K562 (cell line): ENCODE results near the gene KCNB1. TPM values are rescaled to one million over a fixed set of nuclear protein-coding genes. Genes with fewer than 3 reads are reported as not detected.

Source experiments
- ATAC-seq: fragments of 200-7000 bp; cut with Tn5 transposase; 3 replicates; pipeline ENCODE4 v1.9.1; 2020; ENCODE audit warnings: moderate library complexity
- BruUV-seq: library from RNA; stranded (reverse); fragments of 400-500 nt; replicated peaks from 2 replicates; lab custom pipeline; 2021; lab: Mats Ljungman, UMichigan
- CTCF ChIA-PET: fragments of 300-600 bp; formaldehyde crosslinking; extraction: SDS; loops from one replicate; lab custom pipeline; 2021; ENCODE audit warnings: low intra/inter-chr PET ratio; lab: Yijun Ruan, JAX
- POLR2A ChIA-PET: fragments of 300-600, 350-650 bp; sonication (Branson Sonifier 250); formaldehyde crosslinking; extraction: SDS; loops from one replicate; lab custom pipeline; 2021; ENCODE audit warnings: antibody characterized with exemption, inconsistent platforms; lab: Yijun Ruan, JAX
- DNase-seq, 4 experiments: peaks; one replicate each; pipeline versions ENCODE4 v3.0.0 to v3.0.0-alpha.2; 2011 to 2018; ENCODE audit warnings: low spot score in 3 of 4, mixed read lengths in 3 of 4; ENCODE audit errors: extremely low read depth in 1 of 4
- FAIRE-seq: peaks from 2 replicates; lab custom pipeline; 2011; peaks lifted over from hg19 to GRCh38; lab: Jason Lieb, UNC
- H2AFZ ChIP-seq: 2 replicates; pipeline ENCODE4 v1.6.0; 2011; ENCODE audit warnings: low read depth, low read length, control low read depth, inconsistent platforms
- H3K27ac ChIP-seq: fragments of 200-600 bp; 3 replicates; pipeline ENCODE4 v1.8.0; 2011; ENCODE audit warnings: low read depth, mild to moderate bottlenecking, control low read depth, inconsistent platforms, low read length, moderate library complexity, mixed read lengths; ENCODE audit errors: extremely low read depth
- H3K27me3 ChIP-seq, 2 experiments: fragments of 300-600 bp in 1 of 2; 2 replicates in 1 of 2; 3 replicates in 1 of 2; pipeline versions ENCODE4 v1.6.0 to v1.8.0; 2011; ENCODE audit warnings: inconsistent platforms in 2 of 2, low read length in 2 of 2, mild to moderate bottlenecking in 1 of 2, mixed read lengths in 1 of 2, moderate library complexity in 1 of 2; ENCODE audit not compliant: control insufficient read depth in 2 of 2, insufficient read depth in 2 of 2
- H3K36me3 ChIP-seq: fragments of 300-600 bp; 3 replicates; pipeline ENCODE4 v1.8.0; 2011; ENCODE audit warnings: mild to moderate bottlenecking, low read length, inconsistent platforms; ENCODE audit not compliant: control insufficient read depth, insufficient read depth
- H3K4me1 ChIP-seq, 2 experiments: fragments of 200-600 bp in 1 of 2; replicated peaks in 1 of 2; 2 replicates in 1 of 2; 3 replicates in 1 of 2; pipeline versions ENCODE4 v1.5.1 to v1.8.0; 2011; ENCODE audit warnings: inconsistent platforms in 2 of 2, low read length in 2 of 2, mild to moderate bottlenecking in 1 of 2, mixed read lengths in 1 of 2, moderate library complexity in 1 of 2; ENCODE audit not compliant: control insufficient read depth in 2 of 2, insufficient read depth in 2 of 2
- H3K4me2 ChIP-seq: 2 replicates; pipeline ENCODE4 v1.6.1; 2011; ENCODE audit warnings: low read length, control low read depth, inconsistent platforms, mixed read lengths; ENCODE audit not compliant: insufficient read depth
- H3K4me3 ChIP-seq: fragments of 200-600 bp; sonication (generic), shearing (Covaris generic); 2 replicates; pipeline ENCODE4 v1.5.1; 2016; ENCODE audit warnings: control low read depth, inconsistent platforms
- H3K79me2 ChIP-seq: fragments of 200-600 bp; 3 replicates; pipeline ENCODE4 v1.8.0; 2011; ENCODE audit warnings: low read length, inconsistent platforms; ENCODE audit not compliant: control insufficient read depth, insufficient read depth
- H3K9ac ChIP-seq, 2 experiments: 2 replicates each; pipeline versions ENCODE4 v1.6.0 to v1.6.1; 2011; ENCODE audit warnings: low read depth in 2 of 2, low read length in 2 of 2, control low read depth in 1 of 2, inconsistent platforms in 1 of 2, mild to moderate bottlenecking in 1 of 2, mixed read lengths in 1 of 2; ENCODE audit not compliant: insufficient read depth in 1 of 2
- H3K9me1 ChIP-seq: one replicate; pipeline ENCODE4 v1.6.0; 2011; ENCODE audit warnings: inconsistent platforms, mild to moderate bottlenecking, low read length, moderate library complexity; ENCODE audit not compliant: control insufficient read depth, insufficient read depth
- H3K9me3 ChIP-seq: replicated peaks from 2 replicates; pipeline ENCODE4 v1.5.1; 2011; ENCODE audit warnings: low read depth, low read length, inconsistent platforms; ENCODE audit not compliant: control insufficient read depth, insufficient read depth
- H4K20me1 ChIP-seq: replicated peaks from 2 replicates; pipeline ENCODE4 v1.6.1; 2011; ENCODE audit warnings: low read length, inconsistent platforms, mixed read lengths; ENCODE audit not compliant: control insufficient read depth, insufficient read depth
- MAZ ChIP-seq, 2 experiments: fragments of 450-650 bp in 1 of 2; sonication (generic) in 1 of 2; formaldehyde crosslinking; IDR thresholded peaks in 1 of 2; conservative IDR thresholded peaks in 1 of 2; 2 replicates each; pipeline versions ENCODE4 v1.4.0 to v1.5.0; 2020; ENCODE audit warnings: mild to moderate bottlenecking in 1 of 2, missing genetic modification reagents in 1 of 2
- RBM25 ChIP-seq: fragments of 200-400 bp; formaldehyde crosslinking; IDR thresholded peaks from 2 replicates; pipeline ENCODE4 v1.6.1; 2018; ENCODE audit warnings: low read length, low read depth, moderate library complexity; ENCODE audit not compliant: severe bottlenecking
- WGBS: fragments of 100-300 bp; shearing (Covaris generic); methylation state at CpG from one replicate; pipeline ENCODE4 v1.1.6; 2016; ENCODE audit warnings: low coverage, mixed read lengths; ENCODE audit not compliant: insufficient coverage; ENCODE audit errors: missing lambda C conversion rate; 5-methylcytosine and 5-hydroxymethylcytosine counted together
- in situ Hi-C: fragments of 300-500 bp; cut with MboI; formaldehyde crosslinking; loops from 4 replicates; pipeline ENCODE4 v1.15.0; 2018; ENCODE audit warnings: inconsistent platforms, mixed read lengths
- intact Hi-C: fragments of 100-400 bp; cut with micrococcal nuclease; formaldehyde crosslinking; loops from 2 replicates; pipeline ENCODE4 v1.14.2; 2022
- polyA plus RNA-seq, 8 experiments: library from polyadenylated mRNA; depleted of rRNA in 4 of 8; stranded (reverse) in 5 of 8; unstranded in 3 of 8; fragments of >200 nt; fragmentation: Nextera tagmentation in 2 of 8; fragmentation: Illumina TruSeq in 1 of 8; extraction: Ambion mirVana in 2 of 8; extraction: Trizol in 1 of 8; gene quantifications; 2 replicates each; pipeline versions ENCODE4 v1.2.1 to v1.2.3, GENCODE V29; 2011 to 2014; ENCODE audit warnings: inconsistent platforms in 1 of 8, missing spikeins in 1 of 8
- total RNA-seq, 7 experiments: library from RNA; depleted of rRNA in 6 of 7; stranded (reverse); fragments of >200 nt in 6 of 7; fragmentation: Illumina TruSeq in 2 of 7; extraction: Trizol in 2 of 7; gene quantifications; 2 replicates each; pipeline versions ENCODE4 v1.2.1 to v1.2.3, GENCODE V29; 2011 to 2021; ENCODE audit warnings: low replicate concordance in 1 of 7
- TF ChIP-seq, protein P1 (sequence below): fragments of 450-650 bp; IDR thresholded peaks from 2 replicates; pipeline ENCODE4 v1.6.1; 2016; ENCODE audit warnings: low read depth

The KCNB1 gene
- total and polyA plus RNA-seq, 9 of the 15 experiments (the other 6 are each of a cell fraction or from before 2014, with no cell fraction given), result 0.01 to 0.06 TPM; not detected in 7

DNA sequence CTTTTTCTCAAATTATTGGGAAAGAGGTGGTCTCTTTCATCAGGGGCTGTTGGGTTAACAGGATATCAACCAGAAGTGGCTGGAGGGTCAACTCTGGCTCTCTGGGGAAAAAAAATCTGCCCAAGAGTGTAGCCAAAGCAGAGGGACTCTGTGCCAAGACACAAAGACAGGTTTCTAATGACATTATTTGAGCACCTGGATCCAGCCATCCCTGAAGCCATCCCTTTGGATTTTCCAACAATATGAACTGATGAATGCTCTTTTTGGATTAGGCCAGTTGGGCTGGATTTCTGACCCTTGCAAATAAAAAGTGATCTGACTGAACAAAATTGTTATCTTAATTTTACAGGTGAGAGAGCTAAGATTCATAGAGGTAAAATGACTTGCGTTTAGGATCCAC, 88.7 kb downstream of the KCNB1 start:
- Histone ChIP-seq H3K4me1 (no peaks in the 10 kb centered on the region), H3K4me3 (no peak overlapping the region), H3K9me3 (no peaks in the 10 kb centered on the region), H3K9ac (no peak overlapping the region), H3K9me1 (no peaks in the 10 kb centered on the region), H3K27ac (no peak overlapping the region), H3K79me2 (no peaks in the 10 kb centered on the region), H3K27me3 (peaks cover 18 to 42% of the 10 kb centered on the region in 2 experiments), H4K20me1 (no peaks in the 10 kb centered on the region), H2AFZ (no peak overlapping the region), H3K4me2 (no peak overlapping the region), H3K36me3 (no peaks in the 10 kb centered on the region)
- in situ Hi-C loops (no loop called here), intact Hi-C loops (no loop called here)
- ChIA-PET POLR2A (interaction anchor here (0.6 to 1.5 kb wide), 2 partner anchors 11 to 16 kb away, joined by 3 to 4 read pairs; no protein-coding TSS in a partner anchor), CTCF (no interaction called here)
- no TSS peak for BruUV-seq
- DNase-seq (no peak), ATAC-seq (no peak), FAIRE-seq (no peak)
- WGBS, result 0% methylated on average over 1 of the region's 1 CpG
- no peak for TF ChIP-seq MAZ (CRISPR knock-in tag; conservative IDR thresholded peaks at IDR 0.05 in 1 of 2, IDR thresholded peaks at IDR 0.05 in 1 of 2)
- TF ChIP-seq RBM25, result peak; percentile 38

DNA sequence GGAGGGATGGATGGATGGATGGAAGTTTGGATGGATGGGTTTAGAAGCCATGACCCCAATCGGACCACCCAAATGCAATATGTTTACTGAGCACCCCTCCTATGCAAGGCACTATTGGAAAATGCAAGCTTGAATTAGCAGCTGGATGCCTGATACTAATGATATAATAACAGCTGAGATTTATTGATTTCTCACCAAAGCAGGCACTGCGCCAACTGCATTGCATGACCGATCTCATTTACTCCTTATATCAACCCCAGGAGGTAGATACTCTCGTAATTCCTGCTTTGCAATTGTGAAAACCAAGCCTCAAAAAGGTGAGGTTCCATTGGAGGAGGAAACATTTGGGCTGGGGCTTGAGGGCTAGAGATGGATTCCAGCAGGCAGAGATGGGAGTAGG, 89.7 kb downstream of the KCNB1 start:
- Histone ChIP-seq H3K79me2 (no peaks in the 10 kb centered on the region), H3K9ac (no peak overlapping the region), H3K4me3 (no peak overlapping the region), H3K9me3 (no peaks in the 10 kb centered on the region), H3K27ac (no peak overlapping the region), H3K4me2 (no peak overlapping the region), H3K4me1 (no peaks in the 10 kb centered on the region), H3K9me1 (no peaks in the 10 kb centered on the region), H4K20me1 (no peaks in the 10 kb centered on the region), H2AFZ (no peak overlapping the region), H3K27me3 (peaks cover 18 to 46% of the 10 kb centered on the region in 2 experiments), H3K36me3 (no peaks in the 10 kb centered on the region)
- POLR2A ChIA-PET, result no interaction called here
- intact Hi-C loops (no loop called here), in situ Hi-C loops (no loop called here)
- ATAC-seq (no peak), DNase-seq (no peak), FAIRE-seq (no peak)
- WGBS, result 0% methylated on average over 4 of the region's 4 CpGs
- BruUV-seq, result no TSS peak
- CTCF ChIA-PET, result no interaction called here
- TF ChIP-seq, protein P1, sequence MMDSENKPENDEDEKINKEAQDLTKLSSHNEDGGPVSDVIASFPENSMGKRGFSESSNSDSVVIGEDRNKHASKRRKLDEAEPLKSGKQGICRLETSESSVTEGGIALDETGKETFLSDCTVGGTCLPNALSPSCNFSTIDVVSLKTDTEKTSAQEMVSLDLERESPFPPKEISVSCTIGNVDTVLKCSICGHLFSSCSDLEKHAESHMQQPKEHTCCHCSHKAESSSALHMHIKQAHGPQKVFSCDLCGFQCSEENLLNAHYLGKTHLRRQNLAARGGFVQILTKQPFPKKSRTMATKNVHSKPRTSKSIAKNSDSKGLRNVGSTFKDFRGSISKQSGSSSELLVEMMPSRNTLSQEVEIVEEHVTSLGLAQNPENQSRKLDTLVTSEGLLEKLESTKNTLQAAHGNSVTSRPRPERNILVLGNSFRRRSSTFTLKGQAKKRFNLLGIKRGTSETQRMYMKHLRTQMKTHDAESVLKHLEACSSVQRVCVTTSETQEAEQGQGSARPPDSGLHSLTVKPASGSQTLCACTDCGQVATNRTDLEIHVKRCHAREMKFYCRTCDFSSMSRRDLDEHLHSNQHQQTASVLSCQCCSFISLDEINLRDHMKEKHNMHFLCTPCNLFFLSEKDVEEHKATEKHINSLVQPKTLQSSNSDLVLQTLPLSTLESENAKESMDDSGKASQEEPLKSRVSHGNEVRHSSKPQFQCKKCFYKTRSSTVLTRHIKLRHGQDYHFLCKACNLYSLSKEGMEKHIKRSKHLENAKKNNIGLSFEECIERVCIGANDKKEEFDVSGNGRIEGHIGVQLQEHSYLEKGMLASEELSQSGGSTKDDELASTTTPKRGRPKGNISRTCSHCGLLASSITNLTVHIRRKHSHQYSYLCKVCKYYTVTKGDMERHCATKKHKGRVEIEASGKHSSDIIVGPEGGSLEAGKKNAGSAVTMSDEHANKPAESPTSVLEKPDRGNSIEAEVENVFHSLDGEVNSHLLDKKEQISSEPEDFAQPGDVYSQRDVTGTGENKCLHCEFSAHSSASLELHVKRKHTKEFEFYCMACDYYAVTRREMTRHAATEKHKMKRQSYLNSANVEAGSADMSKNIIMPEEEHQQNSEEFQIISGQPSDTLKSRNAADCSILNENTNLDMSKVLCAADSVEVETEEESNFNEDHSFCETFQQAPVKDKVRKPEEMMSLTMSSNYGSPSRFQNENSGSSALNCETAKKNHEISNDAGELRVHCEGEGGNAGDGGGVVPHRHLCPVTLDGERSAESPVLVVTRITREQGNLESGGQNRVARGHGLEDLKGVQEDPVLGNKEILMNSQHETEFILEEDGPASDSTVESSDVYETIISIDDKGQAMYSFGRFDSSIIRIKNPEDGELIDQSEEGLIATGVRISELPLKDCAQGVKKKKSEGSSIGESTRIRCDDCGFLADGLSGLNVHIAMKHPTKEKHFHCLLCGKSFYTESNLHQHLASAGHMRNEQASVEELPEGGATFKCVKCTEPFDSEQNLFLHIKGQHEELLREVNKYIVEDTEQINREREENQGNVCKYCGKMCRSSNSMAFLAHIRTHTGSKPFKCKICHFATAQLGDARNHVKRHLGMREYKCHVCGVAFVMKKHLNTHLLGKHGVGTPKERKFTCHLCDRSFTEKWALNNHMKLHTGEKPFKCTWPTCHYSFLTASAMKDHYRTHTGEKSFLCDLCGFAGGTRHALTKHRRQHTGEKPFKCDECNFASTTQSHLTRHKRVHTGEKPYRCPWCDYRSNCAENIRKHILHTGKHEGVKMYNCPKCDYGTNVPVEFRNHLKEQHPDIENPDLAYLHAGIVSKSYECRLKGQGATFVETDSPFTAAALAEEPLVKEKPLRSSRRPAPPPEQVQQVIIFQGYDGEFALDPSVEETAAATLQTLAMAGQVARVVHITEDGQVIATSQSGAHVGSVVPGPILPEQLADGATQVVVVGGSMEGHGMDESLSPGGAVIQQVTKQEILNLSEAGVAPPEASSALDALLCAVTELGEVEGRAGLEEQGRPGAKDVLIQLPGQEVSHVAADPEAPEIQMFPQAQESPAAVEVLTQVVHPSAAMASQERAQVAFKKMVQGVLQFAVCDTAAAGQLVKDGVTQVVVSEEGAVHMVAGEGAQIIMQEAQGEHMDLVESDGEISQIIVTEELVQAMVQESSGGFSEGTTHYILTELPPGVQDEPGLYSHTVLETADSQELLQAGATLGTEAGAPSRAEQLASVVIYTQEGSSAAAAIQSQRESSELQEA, result no peak
